Measurements from ENCODE around the gene MBTPS1. TPM values are rescaled to one million over a fixed set of nuclear protein-coding genes. Genes with fewer than 3 reads are reported as not detected.

Gene MBTPS1
- total and polyA plus RNA-seq, 4 donors = 21.1 to 65.0 (median 30.8) TPM

- no peak for TF ChIP-seq HNF4A (conservative IDR thresholded peaks at IDR 0.05)
- TF ChIP-seq RXRA (IDR thresholded peaks at IDR 0.05) = no peak
- TF ChIP-seq YY1 (IDR thresholded peaks at IDR 0.05) = no peak
- TF ChIP-seq REST (IDR thresholded peaks at IDR 0.05) = no peak
- no peak for TF ChIP-seq HNF4G (IDR thresholded peaks at IDR 0.05)
These were observed 55.4 kb downstream of the MBTPS1 start (continued) for GRCh38 chr16:84061236-84061819.

GRCh38 chr16:84059946-84060901 is 56.5 kb downstream of the MBTPS1 start:
- 97% methylated on average over 28 of the region's 28 CpGs for WGBS
- Histone ChIP-seq H3K4me1 (ENCODE audit: control insufficient read depth in 4 of 4, insufficient read depth in 4 of 4, low read length in 3 of 4) (no peaks in the 10 kb centered on the region), H3K27ac (ENCODE audit: low read depth in 1 of 2, low read length in 2 of 2) (no peak overlapping the region), H3K4me3 (ENCODE audit: low read depth in 1 of 3, low read length in 3 of 3) (no peak overlapping the region), H3K9ac (ENCODE audit: low read depth in 1 of 2, low read length in 2 of 2) (no peak overlapping the region), H3K36me3 (ENCODE audit: control insufficient read depth in 4 of 4, insufficient read depth in 3 of 4, low read depth in 1 of 4, low read length in 3 of 4) (peaks cover 19 to 90% (median 63%) of the 10 kb centered on the region in 4 donors), H3K9me3 (ENCODE audit: control insufficient read depth in 4 of 4, low read length in 3 of 4) (no peaks in the 10 kb centered on the region), H3K27me3 (ENCODE audit: control insufficient read depth in 4 of 4, insufficient read depth in 4 of 4, low read length in 3 of 4) (no peaks in the 10 kb centered on the region)
- no peak for DNase-seq (ENCODE audit: low spot score)
- TF ChIP-seq NR2F2 (IDR thresholded peaks at IDR 0.05) = no peak

- no peaks in the 10 kb centered on the region for H3K27me3 ChIP-seq (ENCODE audit: control insufficient read depth in 4 of 4, insufficient read depth in 4 of 4, low read length in 3 of 4)
- H3K4me3 ChIP-seq (ENCODE audit: low read depth in 1 of 3, low read length in 3 of 3) = no peak overlapping the region
- TF ChIP-seq ATF3 (IDR thresholded peaks at IDR 0.05) = no peak
- no peak for TF ChIP-seq HNF4G (IDR thresholded peaks at IDR 0.05)
- TF ChIP-seq YY1 (IDR thresholded peaks at IDR 0.05) = no peak
- no peak for TF ChIP-seq FOXA1 (IDR thresholded peaks at IDR 0.05)
- no peak for TF ChIP-seq JUND (IDR thresholded peaks at IDR 0.05)
- TF ChIP-seq MAX (IDR thresholded peaks at IDR 0.05) = no peak
- TF ChIP-seq ZBTB33 (IDR thresholded peaks at IDR 0.05) = no peak
- no peak for TF ChIP-seq SP1 (IDR thresholded peaks at IDR 0.05)
- no peak for TF ChIP-seq FOXA2 (IDR thresholded peaks at IDR 0.05)
- TF ChIP-seq CTCF (IDR thresholded peaks at IDR 0.05; ENCODE audit: low read depth, low read length, missing input control) = no peak
- no peak for TF ChIP-seq GABPA (IDR thresholded peaks at IDR 0.05 in 1 of 2, conservative IDR thresholded peaks at IDR 0.05 in 1 of 2)
- no peak for TF ChIP-seq REST (IDR thresholded peaks at IDR 0.05)
- no peak for TF ChIP-seq RAD21 (IDR thresholded peaks at IDR 0.05)
- TF ChIP-seq HNF4A (conservative IDR thresholded peaks at IDR 0.05) = no peak
- no peaks in the 10 kb centered on the region for H3K4me1 ChIP-seq (ENCODE audit: control insufficient read depth in 4 of 4, insufficient read depth in 4 of 4, low read length in 3 of 4)
- H3K27ac ChIP-seq (ENCODE audit: low read depth in 1 of 2, low read length in 2 of 2) = no peak overlapping the region
- H3K9me3 ChIP-seq (ENCODE audit: control insufficient read depth in 4 of 4, low read length in 3 of 4) = no peaks in the 10 kb centered on the region
- DNase-seq (ENCODE audit: low spot score) = no peak
- WGBS = 94% methylated on average over 11 of the region's 11 CpGs
- peaks cover 19 to 91% (median 67%) of the 10 kb centered on the region in 4 donors for H3K36me3 ChIP-seq (ENCODE audit: control insufficient read depth in 4 of 4, insufficient read depth in 3 of 4, low read depth in 1 of 4, low read length in 3 of 4)
- no peak overlapping the region for H3K9ac ChIP-seq (ENCODE audit: low read depth in 1 of 2, low read length in 2 of 2)
These were observed 57.6 kb downstream of the MBTPS1 start for GRCh38 chr16:84059111-84059510.

Data from liver (tissue), 9 donors.